ENCODE results near the gene AP1S2.

DNA sequence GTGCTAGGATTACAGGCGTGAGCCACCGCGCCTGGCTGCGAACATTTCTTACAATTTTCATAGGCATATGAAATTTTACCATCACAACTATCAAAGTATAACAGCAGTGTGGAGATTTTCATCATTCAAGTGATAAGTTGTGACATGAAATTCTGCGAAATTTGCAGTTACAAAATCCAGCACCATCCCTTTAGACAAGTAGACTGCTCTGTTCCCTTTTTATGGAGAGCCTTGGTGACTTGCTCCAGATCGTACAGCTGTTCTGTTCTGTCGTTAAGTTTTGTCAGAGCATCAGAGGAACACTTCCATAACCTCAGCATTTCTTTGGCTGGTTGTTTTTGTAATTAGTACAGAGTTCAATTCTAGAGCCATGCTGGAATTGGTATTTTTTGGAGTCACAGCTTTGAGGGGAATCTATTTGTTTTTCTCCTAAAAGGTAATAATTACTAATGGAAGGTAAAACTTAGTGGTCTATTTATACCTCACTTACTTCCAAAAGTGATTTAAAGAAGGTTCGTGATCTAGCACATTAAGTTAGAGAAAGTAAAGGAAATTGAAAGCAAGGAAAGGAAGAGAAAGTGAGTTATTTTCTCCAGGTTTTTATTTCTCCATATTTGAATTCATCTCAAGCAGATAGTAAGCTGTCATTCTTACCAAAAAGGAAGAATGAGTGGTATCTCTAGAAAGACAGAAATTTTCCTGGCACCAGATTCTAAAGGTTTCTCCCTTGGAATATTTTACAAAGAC is 42.2 kb downstream of the AP1S2 start:
- TF ChIP-seq RAD21 (IDR thresholded peaks at IDR 0.05; ENCODE audit: low read depth) (no peak), EGR1 (IDR thresholded peaks at IDR 0.05; ENCODE audit: low read depth) (no peak), POLR2A (IDR thresholded peaks at IDR 0.05; ENCODE audit: borderline replicate concordance, extremely low read depth, insufficient read depth, insufficient read length) (no peak)
- TF ChIP-seq, protein P1, sequence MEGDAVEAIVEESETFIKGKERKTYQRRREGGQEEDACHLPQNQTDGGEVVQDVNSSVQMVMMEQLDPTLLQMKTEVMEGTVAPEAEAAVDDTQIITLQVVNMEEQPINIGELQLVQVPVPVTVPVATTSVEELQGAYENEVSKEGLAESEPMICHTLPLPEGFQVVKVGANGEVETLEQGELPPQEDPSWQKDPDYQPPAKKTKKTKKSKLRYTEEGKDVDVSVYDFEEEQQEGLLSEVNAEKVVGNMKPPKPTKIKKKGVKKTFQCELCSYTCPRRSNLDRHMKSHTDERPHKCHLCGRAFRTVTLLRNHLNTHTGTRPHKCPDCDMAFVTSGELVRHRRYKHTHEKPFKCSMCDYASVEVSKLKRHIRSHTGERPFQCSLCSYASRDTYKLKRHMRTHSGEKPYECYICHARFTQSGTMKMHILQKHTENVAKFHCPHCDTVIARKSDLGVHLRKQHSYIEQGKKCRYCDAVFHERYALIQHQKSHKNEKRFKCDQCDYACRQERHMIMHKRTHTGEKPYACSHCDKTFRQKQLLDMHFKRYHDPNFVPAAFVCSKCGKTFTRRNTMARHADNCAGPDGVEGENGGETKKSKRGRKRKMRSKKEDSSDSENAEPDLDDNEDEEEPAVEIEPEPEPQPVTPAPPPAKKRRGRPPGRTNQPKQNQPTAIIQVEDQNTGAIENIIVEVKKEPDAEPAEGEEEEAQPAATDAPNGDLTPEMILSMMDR (IDR thresholded peaks at IDR 0.05 in 2 of 3, conservative IDR thresholded peaks at IDR 0.05 in 1 of 3; ENCODE audit: borderline replicate concordance in 1 of 3, insufficient read depth in 1 of 3, low read depth in 2 of 3, low read length in 2 of 3), result no peak

All from HCT116 (cell line).